HG03342 (cell line): Measurements from ENCODE around the gene SH2D1A.

Experiments
- ATAC-seq: cut with Tn5 transposase; IDR thresholded peaks from one replicate; pipeline ENCODE4 v1.9.1; 2021; ENCODE audit warnings: mild to moderate bottlenecking, moderate library complexity; ENCODE audit not compliant: unreplicated experiment

SH2D1A gene

DNA sequence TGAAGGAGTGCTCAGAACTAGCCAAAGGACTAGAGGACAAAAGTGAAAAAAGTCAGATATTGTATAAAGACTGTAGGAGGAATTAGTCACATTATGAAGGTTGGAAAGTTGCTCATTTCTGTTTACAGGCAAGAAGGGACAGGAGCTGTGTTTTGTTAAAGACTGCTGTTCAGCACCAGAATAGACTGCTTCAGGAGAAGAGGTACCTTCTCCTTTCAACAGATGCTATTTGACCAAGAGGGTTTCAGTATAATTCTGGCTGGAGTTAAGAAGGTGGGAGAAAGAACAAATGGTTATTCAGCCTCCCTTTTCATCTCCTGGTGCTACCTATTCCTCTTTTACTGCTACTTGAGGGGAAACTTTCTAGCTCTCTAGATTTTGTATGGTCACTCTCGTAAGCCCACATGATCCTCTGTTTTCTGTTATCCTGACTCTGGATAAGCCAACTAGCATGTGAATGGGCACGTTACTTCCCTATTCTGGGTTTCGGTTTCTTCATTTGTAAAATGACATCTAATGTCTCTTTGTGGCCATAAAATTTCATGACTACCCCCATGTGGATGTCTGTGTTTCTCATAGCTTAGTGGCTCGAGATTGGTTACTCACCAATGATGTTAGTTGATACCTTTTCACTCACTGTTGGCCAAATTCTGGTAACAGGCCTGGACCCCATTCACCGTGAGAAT lies 68.9 kb downstream of the SH2D1A start:
- ATAC-seq, result no peak

- ATAC-seq, result no peak
Observed at GRCh38 chrX:124421898-124422655, 75.7 kb downstream of the SH2D1A start.
